ENCODE measurements around the gene KLHL17. TPM values are rescaled to one million over a fixed set of nuclear protein-coding genes. Genes with fewer than 3 reads are reported as not detected.

KLHL17 gene
- total and polyA plus RNA-seq, 9 of the 15 experiments (the other 6 are each of a cell fraction or from before 2014, with no cell fraction given), result 0.14 to 84.8 (median 13.0) TPM

GRCh38 chr1:958823-959730, 1.3 kb upstream of the KLHL17 start, which contains the start of gene NOC2L (continued):
- TF ChIP-seq HCFC1 (IDR thresholded peaks at IDR 0.05; ENCODE audit: low read depth, low read length) (peak; percentile 75), SMARCE1 (IDR thresholded peaks at IDR 0.05) (no peak), STAT6 (CRISPR knock-in tag; IDR thresholded peaks at IDR 0.05) (peak; percentile 50; the same call in 1 of the 2 replicates), ZNF511 (CRISPR knock-in tag; IDR thresholded peaks at IDR 0.05) (peak; percentile 80; the same call in 1 of the 2 replicates), ZNF197 (CRISPR knock-in tag; IDR thresholded peaks at IDR 0.05; ENCODE audit: low read depth) (no peak), CTCFL (IDR thresholded peaks at IDR 0.05; ENCODE audit: borderline replicate concordance, insufficient read depth, low read depth, low read length, poor library complexity, severe bottlenecking) (no peak), SMAD4 (CRISPR knock-in tag; conservative IDR thresholded peaks at IDR 0.05) (0 out of 2 replicates have a peak, but pooled peaks have one; percentile 39), MAX (CRISPR knock-in tag; IDR thresholded peaks at IDR 0.05) (peak; percentile 79), SP2 (IDR thresholded peaks at IDR 0.05; ENCODE audit: extremely low read depth, low read depth, low read length, poor library complexity, severe bottlenecking) (no peak), STAT5B (CRISPR knock-in tag; IDR thresholded peaks at IDR 0.05) (no peak), HNRNPK (IDR thresholded peaks at IDR 0.05; ENCODE audit: low read depth, low read length, poor library complexity, severe bottlenecking) (peak; percentile 15), ZNF668 (CRISPR knock-in tag; IDR thresholded peaks at IDR 0.05) (no peak), TGIF2 (CRISPR knock-in tag; IDR thresholded peaks at IDR 0.05) (no peak)
